ENCODE results near the gene ITGA11. TPM values are rescaled to one million over a fixed set of nuclear protein-coding genes. Genes with fewer than 3 reads are reported as not detected.

The ITGA11 gene
- total and polyA plus RNA-seq, 9 donors, result 1.2 to 34.5 (median 4.4) TPM

- 87 to 94% (median 90%) methylated on average over 2 of the region's 2 CpGs for WGBS, 3 donors
- Histone ChIP-seq H3K9me3 (no peaks in the 10 kb centered on the region), H3K36me3 (no peaks in the 10 kb centered on the region), H3K27ac (no peak overlapping the region), H3K4me3 (no peak overlapping the region), H3K4me1 (ENCODE audit: insufficient read depth) (peaks cover 4% of the 10 kb centered on the region), H3K27me3 (peaks cover 3% of the 10 kb centered on the region)
- DNase-seq, result no peak
- intact Hi-C loops (cut with DNase I), result loop anchor here in 2 of 4 donors (5.0 to 10.0 kb wide), 5 partner anchors 45 to 615 kb away; no protein-coding TSS in a partner anchor
- TF ChIP-seq EP300 (IDR thresholded peaks at IDR 0.05) (no peak), CTCF (IDR thresholded peaks at IDR 0.05) (no peak), POLR2A (IDR thresholded peaks at IDR 0.05) (no peak)
These were observed 172.1 kb downstream of the ITGA11 start for GRCh38 chr15:68259883-68260282.

- Histone ChIP-seq H3K27me3 (peaks cover 3% of the 10 kb centered on the region), H3K4me1 (ENCODE audit: insufficient read depth) (peaks cover 4% of the 10 kb centered on the region)
- peak in 1 of 5 donors; percentile 44 for DNase-seq
These were observed 173.3 kb downstream of the ITGA11 start for GRCh38 chr15:68258692-68259091.

GRCh38 chr15:68256675-68257450, 175.1 kb downstream of the ITGA11 start:
- H3K4me3 ChIP-seq, result peak overlapping the region; percentile 60
- no peaks in the 10 kb centered on the region for H3K9me3 ChIP-seq
- H3K27me3 ChIP-seq, result no peaks in the 10 kb centered on the region
- peak; percentile 89 to 94 (median 91) for DNase-seq
- H3K36me3 ChIP-seq, result no peaks in the 10 kb centered on the region
- peak overlapping the region; percentile 83 to 93 for H3K27ac ChIP-seq
- intact Hi-C loops (cut with DNase I), result loop anchor here in 2 of 4 donors (5.0 to 10.0 kb wide), 5 partner anchors 48 to 618 kb away; no protein-coding TSS in a partner anchor
- H3K4me1 ChIP-seq (ENCODE audit: insufficient read depth), result peaks cover 4% of the 10 kb centered on the region
- TF ChIP-seq CTCF (IDR thresholded peaks at IDR 0.05) (no peak), EP300 (IDR thresholded peaks at IDR 0.05) (peak; percentile 35), POLR2A (IDR thresholded peaks at IDR 0.05) (peak; percentile 93)
- 4 to 8% (median 7%) methylated on average over 56 to 57 of the region's 57 CpGs for WGBS, 3 donors

More at GRCh38 chr15:68258692-68259091, 173.3 kb downstream of the ITGA11 start:
- 52 to 55% (median 54%) methylated on average over 4 of the region's 4 CpGs for WGBS, 3 donors
- no peak for TF ChIP-seq CTCF (IDR thresholded peaks at IDR 0.05)
- no peak for TF ChIP-seq POLR2A (IDR thresholded peaks at IDR 0.05)
- intact Hi-C loops (cut with DNase I), result loop anchor here in 2 of 4 donors (5.0 to 10.0 kb wide), 5 partner anchors 46 to 616 kb away; no protein-coding TSS in a partner anchor
- Histone ChIP-seq H3K4me3 (no peak overlapping the region), H3K27ac (peak overlapping the region in 1 of 2 donors; percentile 15), H3K36me3 (no peaks in the 10 kb centered on the region), H3K9me3 (no peaks in the 10 kb centered on the region)

GRCh38 chr15:68252925-68253534, 178.9 kb downstream of the ITGA11 start:
- DNase-seq, result peak in 2 of 5 donors; percentile 31 to 57
- Histone ChIP-seq H3K4me3 (no peak overlapping the region), H3K4me1 (ENCODE audit: insufficient read depth) (peaks cover 4% of the 10 kb centered on the region), H3K9me3 (no peaks in the 10 kb centered on the region), H3K27me3 (no peaks in the 10 kb centered on the region), H3K36me3 (no peaks in the 10 kb centered on the region), H3K27ac (no peak overlapping the region)
- intact Hi-C loops (cut with DNase I), result loop anchor here in 1 of 4 donors (10.0 kb wide), 4 partner anchors 52 to 622 kb away; no protein-coding TSS in a partner anchor
- WGBS, 3 donors, result 4 to 7% (median 6%) methylated on average over 7 of the region's 7 CpGs
- TF ChIP-seq EP300 (IDR thresholded peaks at IDR 0.05), result no peak
- peak; percentile 86 to 91 (median 87) for TF ChIP-seq CTCF (IDR thresholded peaks at IDR 0.05)
- no peak for TF ChIP-seq POLR2A (IDR thresholded peaks at IDR 0.05)

Measured in ovary (tissue), 9 donors.